GM12891 (cell line): ENCODE results near the gene STPG3.
A peak's percentile ranks its signal among the peaks of the same experiment; 100 is the strongest.
"Not testable (repeated sequence)": the region's sequence is repeated elsewhere in the genome, so short reads cannot be mapped to it uniquely, and the experiment has no call there.

Experiments
- DNase-seq: peaks from one replicate; pipeline ENCODE4 v3.0.0; 2011; ENCODE audit warnings: low spot score; ENCODE audit not compliant: insufficient read length
- FAIRE-seq: peaks from 2 replicates; lab custom pipeline; 2011; peaks lifted over from hg19 to GRCh38; lab: Jason Lieb, UNC
- PAX5 ChIP-seq: IDR thresholded peaks from 2 replicates; pipeline ENCODE4 v1.6.1; 2011; ENCODE audit warnings: low read length, moderate library complexity, mild to moderate bottlenecking; ENCODE audit not compliant: insufficient read depth, severe bottlenecking
- POLR2A ChIP-seq: IDR thresholded peaks from 2 replicates; pipeline ENCODE4 v1.6.1; 2011; ENCODE audit warnings: low read depth, low read length, control low read depth
- POLR2AphosphoS5 ChIP-seq: IDR thresholded peaks from 2 replicates; pipeline ENCODE4 v1.6.1; 2011; ENCODE audit warnings: low read depth, low read length, control low read depth
- POU2F2 ChIP-seq: IDR thresholded peaks from 2 replicates; pipeline ENCODE4 v1.6.1; 2011; ENCODE audit warnings: low read depth, mild to moderate bottlenecking, control low read depth, low read length, moderate library complexity
- SPI1 ChIP-seq: IDR thresholded peaks from 2 replicates; pipeline ENCODE4 v1.6.1; 2011; ENCODE audit warnings: low read depth, low read length, control low read depth
- TAF1 ChIP-seq: IDR thresholded peaks from 2 replicates; pipeline ENCODE4 v1.6.1; 2011; ENCODE audit warnings: low read depth, low read length, control low read depth

The STPG3 gene

DNA sequence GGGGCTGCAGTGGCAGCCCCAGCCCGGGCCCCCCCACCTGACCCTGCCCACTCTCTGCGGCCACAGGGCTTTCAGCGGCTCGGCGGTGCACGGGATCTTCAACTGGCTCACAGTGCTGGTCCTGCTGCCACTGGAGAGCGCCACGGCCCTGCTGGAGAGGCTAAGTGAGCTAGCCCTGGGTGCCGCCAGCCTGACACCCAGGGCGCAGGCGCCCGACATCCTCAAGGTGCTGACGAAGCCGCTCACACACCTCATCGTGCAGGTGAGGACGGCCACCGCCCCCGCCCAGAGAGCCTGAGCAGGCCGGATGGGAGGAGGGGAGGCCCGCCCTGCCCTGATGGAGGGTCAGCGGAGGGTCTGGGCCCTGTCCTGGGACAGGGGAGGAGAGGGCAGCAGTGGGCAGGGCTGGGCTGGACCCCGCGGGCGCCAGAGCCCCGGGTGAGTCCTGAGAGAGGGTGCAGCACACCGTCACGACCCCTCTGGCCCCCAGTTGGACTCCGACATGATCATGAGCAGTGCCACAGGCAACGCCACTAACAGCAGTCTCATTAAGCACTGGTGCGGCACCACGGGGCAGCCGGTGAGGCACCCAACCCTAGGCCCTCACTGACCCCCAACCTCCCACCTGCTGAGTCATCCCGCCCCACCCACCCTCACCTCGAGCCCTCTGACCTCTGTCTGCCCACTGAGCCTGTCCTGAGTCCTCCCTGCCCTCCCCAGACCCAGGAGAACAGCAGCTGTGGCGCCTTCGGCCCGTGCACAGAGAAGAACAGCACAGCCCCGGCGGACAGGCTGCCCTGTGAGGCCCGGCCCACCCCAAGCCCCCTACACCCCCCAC is 17.7 kb upstream of the STPG3 start:
- TF ChIP-seq POLR2AphosphoS5 (no peak), SPI1 (no peak), TAF1 (no peak), POU2F2 (no peak), PAX5 (no peak), POLR2A (no peak)
- DNase-seq (no peak), FAIRE-seq (no peak)

DNA sequence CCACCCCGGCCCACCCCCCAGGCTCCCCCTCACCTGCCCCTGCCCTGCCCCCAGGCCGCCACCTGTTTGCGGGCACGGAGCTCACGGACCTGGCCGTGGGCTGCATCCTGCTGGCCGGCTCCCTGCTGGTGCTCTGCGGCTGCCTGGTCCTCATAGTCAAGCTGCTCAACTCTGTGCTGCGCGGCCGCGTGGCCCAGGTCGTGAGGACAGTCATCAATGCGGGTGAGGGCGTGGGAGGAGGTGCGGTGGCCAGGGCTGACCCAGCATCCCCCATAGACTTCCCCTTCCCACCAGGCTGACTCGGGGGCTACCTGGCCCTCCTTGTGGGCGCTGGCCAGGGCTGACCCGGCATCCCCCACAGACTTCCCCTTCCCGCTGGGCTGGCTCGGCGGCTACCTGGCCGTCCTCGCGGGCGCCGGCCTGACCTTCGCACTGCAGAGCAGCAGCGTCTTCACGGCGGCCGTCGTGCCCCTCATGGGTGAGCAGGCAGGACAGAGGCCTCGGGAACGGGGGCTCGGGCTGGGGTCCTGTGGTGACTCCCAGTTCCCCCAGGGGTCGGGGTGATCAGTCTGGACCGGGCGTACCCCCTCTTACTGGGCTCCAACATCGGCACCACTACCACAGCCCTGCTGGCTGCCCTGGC is 16.9 kb upstream of the STPG3 start:
- DNase-seq (no peak), FAIRE-seq (no peak)
- TF ChIP-seq SPI1 = no peak
- no peak for TF ChIP-seq POLR2A
- no peak for TF ChIP-seq PAX5
- TF ChIP-seq POU2F2 = no peak
- no peak for TF ChIP-seq POLR2AphosphoS5
- no peak for TF ChIP-seq TAF1

DNA sequence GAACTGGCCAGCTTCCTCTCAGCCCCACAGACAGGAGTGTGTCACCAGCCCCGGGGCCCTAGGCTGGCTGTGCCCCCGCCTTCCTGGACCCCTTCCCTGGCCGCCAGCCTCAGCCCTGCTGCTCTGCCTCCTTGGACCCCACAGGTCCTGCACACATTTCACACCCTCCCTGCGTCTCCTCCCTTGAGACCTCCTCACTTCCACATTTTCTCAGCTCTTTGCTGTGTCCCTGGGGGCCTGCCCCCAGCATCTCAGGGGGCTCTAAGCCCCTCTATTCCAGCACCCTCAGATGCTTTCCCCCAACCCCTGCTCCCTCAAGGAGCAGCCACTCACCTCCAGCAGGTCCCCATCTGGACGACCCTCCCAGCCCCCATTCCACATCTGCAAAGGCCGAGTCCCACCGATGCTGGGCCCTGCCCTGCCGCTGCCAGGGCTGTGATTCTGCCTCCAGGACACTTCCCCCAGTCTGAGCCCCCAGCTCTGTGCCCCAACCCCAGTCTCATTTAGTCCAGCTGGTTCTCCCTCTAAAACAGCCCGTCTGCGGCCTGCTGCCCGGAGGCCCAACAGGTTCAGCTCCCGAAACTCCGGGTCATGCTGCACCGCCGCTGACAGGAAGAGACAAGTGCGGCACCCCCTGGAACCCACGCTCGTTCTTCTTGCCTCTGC is 16.2 kb upstream of the STPG3 start:
- no peak for TF ChIP-seq POU2F2
- TF ChIP-seq TAF1 = no peak
- TF ChIP-seq SPI1 = 0 out of 2 replicates have a peak, but pooled peaks have one; percentile 18
- no peak for FAIRE-seq
- no peak for DNase-seq

DNA sequence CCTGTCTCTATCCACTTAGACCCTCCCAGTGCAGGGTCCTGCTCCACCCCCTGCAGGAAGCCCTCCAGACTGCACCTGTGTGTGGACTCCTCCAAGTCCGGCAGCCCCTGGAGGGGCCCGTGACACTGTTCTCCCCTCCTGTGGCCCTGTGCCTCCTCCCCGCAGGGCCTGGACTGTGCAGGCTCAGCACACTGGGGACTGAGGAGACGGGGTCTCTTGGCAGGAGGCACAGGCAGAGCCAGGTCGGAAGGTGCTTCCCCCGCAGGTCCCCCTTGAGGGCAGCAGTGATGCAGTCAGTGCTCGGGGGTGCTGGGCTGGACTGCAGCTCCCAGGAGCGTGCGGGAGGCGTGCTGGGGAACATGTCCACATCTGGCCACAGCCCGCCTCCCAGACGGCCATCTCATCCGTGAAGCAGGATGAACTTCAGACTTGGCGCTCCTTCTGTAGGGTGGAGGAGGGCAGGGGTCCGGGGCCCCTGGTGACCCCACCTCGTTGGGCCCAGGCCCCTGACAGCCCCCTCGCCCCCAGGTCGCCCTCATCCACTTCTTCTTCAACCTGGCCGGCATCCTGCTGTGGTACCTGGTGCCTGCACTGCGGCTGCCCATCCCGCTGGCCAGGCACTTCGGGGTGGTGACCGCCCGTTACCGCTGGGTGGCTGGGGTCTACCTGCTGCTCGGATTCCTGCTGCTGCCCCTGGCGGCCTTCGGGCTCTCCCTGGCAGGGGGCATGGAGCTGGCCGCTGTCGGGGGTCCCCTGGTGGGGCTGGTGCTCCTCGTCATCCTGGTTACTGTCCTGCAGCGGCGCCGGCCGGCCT is 15.5 kb upstream of the STPG3 start:
- FAIRE-seq = peak; percentile 31
- no peak for DNase-seq
- TF ChIP-seq TAF1 = no peak
- no peak for TF ChIP-seq POLR2A
- no peak for TF ChIP-seq PAX5
- no peak for TF ChIP-seq POU2F2
- no peak for TF ChIP-seq SPI1
- TF ChIP-seq POLR2AphosphoS5 = no peak

DNA sequence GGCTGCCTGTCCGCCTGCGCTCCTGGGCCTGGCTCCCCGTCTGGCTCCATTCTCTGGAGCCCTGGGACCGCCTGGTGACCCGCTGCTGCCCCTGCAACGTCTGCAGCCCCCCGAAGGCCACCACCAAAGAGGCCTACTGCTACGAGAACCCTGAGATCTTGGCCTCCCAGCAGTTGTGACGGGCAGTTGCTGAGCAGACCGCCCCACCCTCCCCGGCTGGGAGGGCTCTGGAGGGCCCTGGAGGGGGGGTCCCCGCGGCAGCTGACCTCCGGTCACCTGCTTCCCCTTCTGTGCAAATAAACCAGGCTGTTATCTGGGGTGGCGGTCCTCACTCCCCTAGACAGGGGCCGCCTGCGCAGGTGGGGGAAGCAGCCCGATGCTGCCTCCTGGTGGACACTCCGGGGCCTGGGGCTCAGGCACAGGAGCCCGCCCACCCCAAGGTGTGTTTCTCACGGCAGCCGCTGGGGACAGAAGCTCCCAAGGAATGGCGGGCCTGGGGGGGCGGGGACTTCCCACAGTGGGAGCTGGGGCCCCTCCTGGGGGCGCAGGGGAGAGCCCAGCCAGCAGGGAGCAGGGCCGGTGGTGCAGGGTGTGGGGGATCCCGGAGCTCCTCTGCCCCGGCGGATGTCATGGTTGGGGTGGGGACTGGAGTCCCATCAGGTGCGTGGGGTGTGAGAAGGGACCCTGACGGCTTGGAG is 14.7 kb upstream of the STPG3 start:
- TF ChIP-seq POU2F2 = no peak
- TF ChIP-seq SPI1 = no peak
- no peak for TF ChIP-seq POLR2A
- no peak for TF ChIP-seq TAF1
- TF ChIP-seq PAX5 = no peak
- no peak for TF ChIP-seq POLR2AphosphoS5

DNA sequence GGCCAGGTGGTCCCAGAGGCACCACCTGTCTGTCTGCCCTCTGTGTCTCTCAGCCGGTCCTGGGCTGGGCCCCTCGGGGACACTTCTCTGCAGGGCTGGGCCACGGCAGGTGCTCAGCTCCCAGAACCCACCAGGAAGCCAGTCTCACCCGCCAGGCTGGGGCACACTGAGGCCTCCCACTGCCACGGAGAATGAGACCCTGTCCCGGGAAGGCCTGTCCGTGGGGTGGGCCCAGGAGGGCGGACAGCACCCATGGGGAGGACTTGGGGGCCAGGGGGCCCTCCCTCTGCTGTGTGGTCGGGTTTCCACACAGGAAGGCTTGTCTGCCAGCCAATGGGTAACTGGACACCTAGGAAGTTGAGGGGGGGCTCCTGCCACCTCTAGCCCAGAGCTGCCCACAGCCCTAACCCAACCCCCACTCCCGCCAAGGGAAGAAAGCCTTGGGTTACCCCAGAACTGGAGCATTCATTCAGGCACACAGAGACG is 14.1 kb upstream of the STPG3 start:
- no peak for TF ChIP-seq POU2F2
- DNase-seq (no peak), FAIRE-seq (peak; percentile 57)

More for the DNA sequence above, 14.7 kb upstream of the STPG3 start:
- FAIRE-seq (peak; percentile 95), DNase-seq (peak; percentile 99)

DNA sequence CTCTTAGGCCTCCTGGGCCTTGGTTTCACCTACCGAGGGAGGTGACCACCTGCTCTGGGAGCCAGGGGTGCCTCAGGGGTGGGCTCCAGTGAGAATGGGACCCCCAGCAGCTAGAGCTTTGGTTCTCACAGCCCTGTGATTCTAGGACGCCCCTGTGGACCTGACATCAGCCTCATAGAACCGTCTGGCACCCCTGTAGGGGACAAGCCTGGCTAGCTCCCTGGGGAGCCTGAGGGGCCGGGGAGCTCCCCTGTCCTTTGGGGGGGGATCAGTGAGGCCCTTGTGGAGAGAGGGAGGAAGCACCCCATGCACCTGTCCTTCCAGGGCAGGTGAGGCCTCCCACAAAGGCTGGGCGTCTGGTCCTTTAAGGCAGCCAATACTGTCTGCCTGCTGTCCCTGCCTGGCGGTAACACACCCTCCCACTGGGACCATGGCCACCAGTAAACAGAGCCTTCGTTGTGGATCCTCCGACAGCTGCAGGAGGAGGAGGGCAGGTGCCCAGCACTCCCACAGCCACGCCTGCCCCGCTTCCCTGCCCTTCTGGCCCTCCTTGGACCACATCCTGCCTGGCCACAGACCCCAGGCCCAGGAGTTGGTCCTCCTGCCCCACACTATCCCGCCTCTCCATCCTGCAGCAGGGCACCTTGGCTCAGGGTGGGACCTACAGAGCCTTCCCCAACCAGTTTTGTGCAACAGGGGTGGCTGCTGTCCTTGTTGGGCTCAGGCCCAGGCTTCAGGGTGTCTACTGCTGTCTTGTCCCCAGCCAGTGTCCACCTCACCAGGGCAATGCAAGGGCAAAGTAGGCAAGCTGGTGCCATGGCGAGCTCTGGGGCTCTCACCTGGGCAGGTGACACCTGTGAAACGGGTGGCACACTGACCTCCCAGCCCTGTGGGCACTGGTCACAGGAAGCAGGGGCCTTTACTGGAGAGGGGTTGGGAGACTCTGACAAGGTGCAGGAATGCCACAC is 13.0 kb upstream of the STPG3 start:
- no peak for DNase-seq
- FAIRE-seq = no peak
- TF ChIP-seq PAX5 (no peak), POU2F2 (no peak), SPI1 (no peak), POLR2AphosphoS5 (no peak), TAF1 (no peak), POLR2A (no peak)

DNA sequence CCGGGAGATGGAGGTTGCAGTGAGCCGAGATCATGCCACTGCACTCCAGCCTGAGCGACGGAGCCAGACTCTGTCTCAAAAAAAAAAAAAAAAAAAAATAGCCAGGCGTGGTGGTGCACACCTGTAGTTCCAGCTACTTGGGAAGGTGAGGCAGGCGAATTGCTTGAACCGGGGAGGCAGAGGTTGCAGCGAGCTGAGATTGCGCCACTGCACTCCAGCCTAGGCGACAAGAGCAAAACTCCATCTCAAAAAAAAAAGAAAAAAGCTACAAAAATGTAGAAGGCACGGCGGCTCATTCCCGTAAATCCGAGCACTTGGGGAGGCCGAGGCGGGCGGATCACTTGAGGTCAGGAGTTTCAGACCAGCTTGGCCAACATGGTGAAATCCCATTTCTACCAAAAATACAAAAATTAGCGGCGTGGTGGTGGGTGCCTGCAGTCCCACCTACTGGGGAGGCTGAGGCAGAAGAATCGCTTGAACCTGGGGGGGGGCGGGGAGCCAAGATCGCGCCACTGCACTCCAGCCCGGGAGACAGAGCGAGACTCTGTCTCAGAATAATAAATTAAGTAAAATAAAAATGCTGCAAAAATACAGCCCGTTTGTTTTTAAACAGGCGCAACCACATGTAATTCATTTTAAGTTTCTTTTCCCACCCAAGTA is 11.4 kb upstream of the STPG3 start:
- FAIRE-seq = not testable (repeated sequence)

More for the DNA sequence above, 11.4 kb upstream of the STPG3 start:
- DNase-seq = not testable (repeated sequence)
